Gastrocnemius medialis (tissue), 4 donors: ENCODE results near the gene PRAMEF9. TPM values are rescaled to one million over a fixed set of nuclear protein-coding genes. Genes with fewer than 3 reads are reported as not detected.
"Not testable (repeated sequence)": the region's sequence is repeated elsewhere in the genome, so short reads cannot be mapped to it uniquely, and the experiment has no call there.

Source experiments
- ATAC-seq, 2 donors: fragments of 150-250 bp; one replicate each; pipeline ENCODE4 v1.9.1; 2016
- DNase-seq, 2 donors: peaks; one replicate each; pipeline ENCODE4 v3.0.0-alpha.2; 2019
- H3K27ac ChIP-seq, 4 donors: fragments of 200-600 bp; sonication (generic); 1 replicate in 1 of 4; 2 replicates in 3 of 4; pipeline ENCODE4 v1.5.1; 2016 to 2018; ENCODE audit warnings: mild to moderate bottlenecking in 2 of 4, moderate library complexity in 1 of 4
- H3K27me3 ChIP-seq, 3 donors: fragments of 200-600 bp; sonication (generic) in 2 of 3; 1 replicate in 1 of 3; 2 replicates in 2 of 3; pipeline versions ENCODE4 v1.5.1 to v1.6.0; 2016 to 2019; ENCODE audit warnings: mild to moderate bottlenecking in 1 of 3, moderate library complexity in 1 of 3
- H3K36me3 ChIP-seq, 2 donors: fragments of 200-600 bp; sonication (generic) in 1 of 2; one replicate each; pipeline ENCODE4 v1.5.1; 2017 to 2018
- H3K4me1 ChIP-seq, 2 donors: fragments of 200-600 bp; sonication (generic) in 1 of 2; one replicate each; pipeline ENCODE4 v1.5.1; 2016 to 2017; ENCODE audit warnings: mild to moderate bottlenecking in 2 of 2
- H3K4me3 ChIP-seq, 4 donors: fragments of 200-600 bp; sonication (generic) in 3 of 4; 1 replicate in 1 of 4; 2 replicates in 3 of 4; pipeline ENCODE4 v1.5.1; 2016 to 2019; ENCODE audit warnings: mild to moderate bottlenecking in 2 of 4
- H3K9me3 ChIP-seq, 3 donors: fragments of 200-600 bp; sonication (generic) in 2 of 3; 1 replicate in 1 of 3; 2 replicates in 2 of 3; pipeline ENCODE4 v1.5.1; 2016 to 2019
- CTCF ChIP-seq, 5 experiments: fragments of 450-650 bp in 3 of 5; fragments of 200-600 bp in 2 of 5; sonication (generic) in 2 of 5; IDR thresholded peaks in 4 of 5; conservative IDR thresholded peaks in 1 of 5; 1 replicate in 4 of 5; 2 replicates in 1 of 5; pipeline ENCODE4 v1.5.1; 2016 to 2019; ENCODE audit warnings: antibody characterized with exemption in 5 of 5, mild to moderate bottlenecking in 3 of 5, moderate library complexity in 3 of 5
- POLR2A ChIP-seq, 2 donors: fragments of 450-650 bp; IDR thresholded peaks; one replicate each; pipeline ENCODE4 v1.6.1; 2017; ENCODE audit warnings: antibody characterized with exemption in 2 of 2, mild to moderate bottlenecking in 2 of 2, moderate library complexity in 2 of 2
- in situ Hi-C, 4 donors: fragments of 200-750 bp; cut with MboI; loops; one replicate each; pipeline versions ENCODE4 v1.15.0 to v1.8.0; 2017; ENCODE audit warnings: low sequenced_read_pairs in 4 of 4
- intact Hi-C: fragments of 100-400 bp; cut with DNase I; formaldehyde crosslinking; loops from one replicate; pipeline ENCODE4 v1.15.1; 2023; ENCODE audit warnings: low total_unique reads
- total RNA-seq, 4 donors: library from RNA; depleted of rRNA; stranded (reverse); fragments of >200 nt; gene quantifications; one replicate each; pipeline versions ENCODE4 v1.1.0 to v1.2.3, GENCODE V29; 2016

The PRAMEF9 gene
- total RNA-seq = not detected

DNA sequence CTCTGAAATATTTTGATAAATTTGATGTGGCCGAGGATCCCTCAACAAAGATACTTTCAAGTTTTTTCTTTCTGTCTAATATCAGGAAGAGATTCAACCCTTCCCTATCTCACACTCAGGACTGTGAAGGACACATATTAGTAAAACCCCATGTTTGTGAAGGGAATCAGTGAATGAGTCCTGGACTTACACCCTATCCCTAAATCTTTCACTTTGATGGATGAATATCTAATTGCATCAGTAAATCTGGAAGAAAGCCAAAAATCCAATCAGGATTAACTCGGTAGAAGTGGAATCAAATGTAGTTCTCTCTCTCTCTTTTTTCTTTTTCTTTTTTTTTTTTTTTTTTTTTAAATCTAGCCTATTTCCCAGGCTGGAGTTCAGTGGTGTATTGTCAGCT lies at the start of gene PRAMEF9:
TSS of gene PRAMEF9 (plus strand) at position 301 of the 400 bp plus-strand sequence. CDS start 3,433 bp downstream, outside the sequence.
- DNase-seq, in situ Hi-C loops, H3K9me3 ChIP-seq, H3K4me3 ChIP-seq, H3K4me1 ChIP-seq, H3K27me3 ChIP-seq, intact Hi-C loops, H3K36me3 ChIP-seq, ATAC-seq, H3K27ac ChIP-seq: not testable (repeated sequence)

DNA sequence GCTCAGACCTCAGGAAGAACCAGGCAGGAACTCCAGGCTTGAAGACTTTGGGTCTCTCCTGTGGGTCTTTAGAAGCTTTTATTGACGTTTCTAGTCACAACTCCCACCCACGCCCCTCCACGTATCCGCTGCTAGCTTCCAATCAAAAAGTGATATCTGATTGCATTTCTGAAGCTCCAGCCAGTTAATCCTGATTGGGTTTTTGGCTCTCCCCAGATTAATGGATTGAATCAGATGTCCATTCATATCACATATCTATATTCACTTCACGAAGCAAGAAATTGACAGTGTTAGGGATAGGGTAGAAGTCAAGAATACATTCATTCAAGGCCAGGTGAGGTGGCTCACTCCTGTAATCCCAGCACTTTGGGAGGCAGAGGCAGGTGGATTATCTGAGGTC lies 15.7 kb upstream of the PRAMEF9 start, which contains the start of gene PRAMEF26:
TSS of gene PRAMEF26 (minus strand) at position 101 of the 400 bp plus-strand sequence. CDS start 2,914 bp downstream, outside the sequence.
- intact Hi-C loops, H3K4me3 ChIP-seq, H3K27ac ChIP-seq, H3K9me3 ChIP-seq, DNase-seq, H3K27me3 ChIP-seq, ATAC-seq, H3K36me3 ChIP-seq, in situ Hi-C loops, H3K4me1 ChIP-seq: not testable (repeated sequence)

DNA sequence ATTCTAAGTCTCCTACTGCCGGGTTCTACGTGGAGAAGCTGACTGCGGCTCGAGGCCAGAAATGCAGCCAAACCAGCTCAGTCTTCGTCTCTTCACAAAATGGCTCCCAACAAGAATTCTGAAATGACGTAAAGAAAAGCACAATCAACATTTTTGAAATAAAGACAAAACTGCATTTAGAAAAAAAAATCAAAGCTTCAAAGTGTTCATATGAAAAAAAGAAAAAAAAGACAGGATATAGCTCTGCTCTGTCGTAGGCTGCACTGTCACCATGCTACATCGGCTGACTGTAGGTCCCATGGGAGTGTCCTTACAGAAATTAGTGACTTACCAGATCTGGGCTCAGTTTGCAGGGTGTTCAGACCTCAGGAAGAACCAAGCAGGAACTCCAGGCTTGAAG lies 6.1 kb upstream of the PRAMEF9 start, which contains the start of gene HNRNPCL4:
TSS of gene HNRNPCL4 (minus strand) at position 101 of the 400 bp plus-strand sequence. CDS start 164 bp downstream, outside the sequence.
- H3K9me3 ChIP-seq, ATAC-seq, H3K27ac ChIP-seq, intact Hi-C loops, H3K27me3 ChIP-seq, H3K4me3 ChIP-seq, DNase-seq, H3K36me3 ChIP-seq, H3K4me1 ChIP-seq, in situ Hi-C loops: not testable (repeated sequence)

DNA sequence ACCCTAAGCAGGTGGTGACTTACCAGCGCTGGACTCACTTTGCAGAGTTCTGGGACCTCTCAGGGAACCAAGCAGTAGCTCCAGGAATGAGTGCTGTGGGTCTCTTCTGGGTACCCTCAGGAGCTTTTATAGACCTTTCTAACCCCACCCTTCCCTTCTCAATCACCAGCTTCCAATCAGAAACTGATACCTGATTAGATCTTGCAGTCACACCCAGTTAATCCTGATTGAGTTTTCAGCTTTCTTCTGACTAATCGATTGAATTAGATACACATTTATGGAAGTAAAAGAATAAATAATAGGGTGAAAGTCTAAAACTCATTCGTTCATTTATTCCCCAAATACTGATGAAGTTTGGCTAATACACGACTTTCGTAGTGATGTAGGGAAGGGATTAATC lies 29.7 kb downstream of the PRAMEF9 start, which contains the start of gene PRAMEF13:
TSS of gene PRAMEF13 (minus strand) at position 101 of the 400 bp plus-strand sequence. CDS start 1,820 bp downstream, outside the sequence.
- DNase-seq, ATAC-seq, H3K36me3 ChIP-seq, H3K27ac ChIP-seq, H3K27me3 ChIP-seq, H3K9me3 ChIP-seq, intact Hi-C loops, H3K4me1 ChIP-seq, H3K4me3 ChIP-seq, in situ Hi-C loops: not testable (repeated sequence)

- H3K36me3 ChIP-seq, H3K4me3 ChIP-seq, intact Hi-C loops, H3K9me3 ChIP-seq, DNase-seq, in situ Hi-C loops, H3K4me1 ChIP-seq, H3K27ac ChIP-seq, H3K27me3 ChIP-seq, ATAC-seq: not testable (repeated sequence)
These were observed 37.1 kb downstream of the PRAMEF9 start for GRCh38 chr1:13208712-13209111.

- H3K9me3 ChIP-seq, H3K4me1 ChIP-seq, H3K36me3 ChIP-seq, H3K4me3 ChIP-seq, H3K27ac ChIP-seq, ATAC-seq, DNase-seq, H3K27me3 ChIP-seq, intact Hi-C loops, in situ Hi-C loops: not testable (repeated sequence)
These were observed 45.0 kb downstream of the PRAMEF9 start for GRCh38 chr1:13216619-13217018.

DNA sequence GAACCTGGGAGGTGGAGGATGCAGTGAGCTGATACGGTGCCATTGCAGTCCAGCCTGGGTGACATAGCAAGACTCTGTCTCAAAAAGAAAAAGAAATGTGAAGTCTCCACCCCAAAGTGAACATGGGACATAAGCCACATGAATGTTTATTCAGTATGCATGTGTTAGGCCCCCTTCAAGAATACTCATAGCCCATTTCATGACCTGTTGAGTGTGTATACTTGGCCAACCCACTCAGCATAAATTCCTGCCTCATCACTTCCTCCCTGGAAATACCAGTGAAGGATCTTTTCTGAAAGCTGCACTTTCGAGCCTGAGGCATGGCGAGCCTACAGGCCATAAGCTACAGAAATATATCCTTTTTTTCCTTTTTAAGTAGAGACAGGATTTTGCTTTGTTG lies 47.6 kb downstream of the PRAMEF9 start:
- DNase-seq, H3K4me1 ChIP-seq, H3K27ac ChIP-seq, H3K27me3 ChIP-seq, H3K4me3 ChIP-seq, ATAC-seq, H3K36me3 ChIP-seq, intact Hi-C loops, in situ Hi-C loops, H3K9me3 ChIP-seq: not testable (repeated sequence)

DNA sequence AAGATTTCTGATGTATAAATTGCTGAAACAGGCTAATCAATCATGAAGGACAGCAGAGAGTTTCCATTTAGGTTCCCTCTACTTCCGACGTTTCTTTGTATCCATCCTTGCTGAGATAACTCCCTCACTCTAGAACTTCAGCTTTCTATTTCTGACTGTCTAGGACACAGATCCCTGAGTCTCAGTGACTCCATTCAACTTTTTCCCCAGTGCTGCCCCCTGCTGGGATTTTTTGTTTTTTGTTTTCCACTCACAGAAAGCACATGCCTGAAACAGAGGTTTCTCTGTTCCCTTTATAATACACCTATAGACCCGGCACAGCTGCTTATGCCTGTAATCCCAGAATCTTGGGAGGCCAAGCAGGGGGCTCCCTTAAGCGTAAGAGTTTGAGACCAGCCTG lies 51.1 kb downstream of the PRAMEF9 start:
- ATAC-seq, H3K27me3 ChIP-seq, H3K4me1 ChIP-seq, H3K9me3 ChIP-seq, in situ Hi-C loops, intact Hi-C loops, DNase-seq, H3K4me3 ChIP-seq, H3K27ac ChIP-seq, H3K36me3 ChIP-seq: not testable (repeated sequence)

GRCh38 chr1:13224480-13225060 lies 52.9 kb downstream of the PRAMEF9 start:
- no peak for DNase-seq
- in situ Hi-C loops = no loop called here

GRCh38 chr1:13225675-13226204 lies 54.1 kb downstream of the PRAMEF9 start, which contains the start of gene PRAMEF18:
Gene PRAMEF18 (minus strand): TSS chr1:13226154. CDS start chr1:13226106, 48 bp downstream.
- in situ Hi-C loops, H3K36me3 ChIP-seq, intact Hi-C loops, ATAC-seq, H3K4me3 ChIP-seq, H3K4me1 ChIP-seq, H3K27ac ChIP-seq, H3K27me3 ChIP-seq, DNase-seq, H3K9me3 ChIP-seq: not testable (repeated sequence)

More at GRCh38 chr1:13224480-13225060, 52.9 kb downstream of the PRAMEF9 start:
- Histone ChIP-seq H3K27ac (no peak overlapping the region), H3K36me3 (no peaks in the 10 kb centered on the region), H3K4me1 (no peaks in the 10 kb centered on the region), H3K9me3 (no peaks in the 10 kb centered on the region), H3K27me3 (no peaks in the 10 kb centered on the region), H3K4me3 (no peak overlapping the region)
- TF ChIP-seq POLR2A (IDR thresholded peaks at IDR 0.05) (no peak), CTCF (IDR thresholded peaks at IDR 0.05 in 4 of 5, conservative IDR thresholded peaks at IDR 0.05 in 1 of 5) (no peak)
- intact Hi-C loops = no loop called here
- ATAC-seq = no peak
